ENCODE measurements around the gene AQP6. TPM values are rescaled to one million over a fixed set of nuclear protein-coding genes. Genes with fewer than 3 reads are reported as not detected.

Gene AQP6, protein sequence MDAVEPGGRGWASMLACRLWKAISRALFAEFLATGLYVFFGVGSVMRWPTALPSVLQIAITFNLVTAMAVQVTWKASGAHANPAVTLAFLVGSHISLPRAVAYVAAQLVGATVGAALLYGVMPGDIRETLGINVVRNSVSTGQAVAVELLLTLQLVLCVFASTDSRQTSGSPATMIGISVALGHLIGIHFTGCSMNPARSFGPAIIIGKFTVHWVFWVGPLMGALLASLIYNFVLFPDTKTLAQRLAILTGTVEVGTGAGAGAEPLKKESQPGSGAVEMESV
- total RNA-seq, result not detected in 2 replicates

GRCh38 chr12:49972641-49973360 is at the start of gene AQP6:
TSS of gene AQP6 (plus strand) at chr12:49972947. CDS start at chr12:49973174, 227 bp downstream.

DNA sequence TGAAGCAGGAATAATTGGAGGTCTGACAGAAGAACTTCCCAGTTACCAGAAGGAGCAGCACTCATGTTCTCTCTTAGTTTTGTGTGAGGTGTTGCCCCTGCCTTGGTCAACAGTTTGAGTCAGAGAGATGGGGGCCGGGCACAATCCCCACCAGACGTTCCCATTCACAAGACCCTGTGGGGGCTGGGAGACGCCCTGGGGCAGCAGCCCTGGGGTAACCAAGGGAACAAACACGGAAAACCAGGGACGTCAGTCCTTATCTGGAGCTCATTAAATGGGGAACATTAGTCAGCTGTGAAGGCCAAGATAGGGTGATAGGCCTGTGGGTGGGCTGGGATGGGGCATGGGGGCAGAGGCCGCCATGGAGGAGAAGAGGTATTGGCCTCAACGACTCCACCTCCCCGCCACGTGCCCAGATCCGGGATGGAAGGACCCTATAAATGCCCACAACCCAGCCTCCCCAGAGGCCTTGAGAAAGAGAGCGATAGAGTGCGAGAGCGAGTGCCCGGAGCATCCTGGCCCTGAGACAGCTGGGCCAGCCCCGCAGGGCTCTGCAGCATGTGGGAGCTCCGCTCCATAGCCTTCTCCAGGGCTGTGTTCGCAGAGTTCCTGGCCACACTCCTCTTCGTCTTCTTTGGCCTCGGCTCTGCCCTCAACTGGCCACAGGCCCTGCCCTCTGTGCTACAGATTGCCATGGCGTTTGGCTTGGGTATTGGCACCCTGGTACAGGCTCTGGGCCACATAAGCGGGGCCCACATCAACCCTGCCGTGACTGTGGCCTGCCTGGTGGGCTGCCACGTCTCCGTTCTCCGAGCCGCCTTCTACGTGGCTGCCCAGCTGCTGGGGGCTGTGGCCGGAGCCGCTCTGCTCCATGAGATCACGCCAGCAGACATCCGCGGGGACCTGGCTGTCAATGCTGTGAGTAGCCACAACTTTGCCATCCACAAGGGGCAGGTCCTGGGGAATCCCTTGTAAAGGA is 22.2 kb upstream of the AQP6 start, which contains the start of gene AQP2:
Gene AQP2, plus strand, starts transcription at position 465 of the 979 bp plus-strand sequence. Its CDS starts 94 bp downstream, at position 559.

DNA sequence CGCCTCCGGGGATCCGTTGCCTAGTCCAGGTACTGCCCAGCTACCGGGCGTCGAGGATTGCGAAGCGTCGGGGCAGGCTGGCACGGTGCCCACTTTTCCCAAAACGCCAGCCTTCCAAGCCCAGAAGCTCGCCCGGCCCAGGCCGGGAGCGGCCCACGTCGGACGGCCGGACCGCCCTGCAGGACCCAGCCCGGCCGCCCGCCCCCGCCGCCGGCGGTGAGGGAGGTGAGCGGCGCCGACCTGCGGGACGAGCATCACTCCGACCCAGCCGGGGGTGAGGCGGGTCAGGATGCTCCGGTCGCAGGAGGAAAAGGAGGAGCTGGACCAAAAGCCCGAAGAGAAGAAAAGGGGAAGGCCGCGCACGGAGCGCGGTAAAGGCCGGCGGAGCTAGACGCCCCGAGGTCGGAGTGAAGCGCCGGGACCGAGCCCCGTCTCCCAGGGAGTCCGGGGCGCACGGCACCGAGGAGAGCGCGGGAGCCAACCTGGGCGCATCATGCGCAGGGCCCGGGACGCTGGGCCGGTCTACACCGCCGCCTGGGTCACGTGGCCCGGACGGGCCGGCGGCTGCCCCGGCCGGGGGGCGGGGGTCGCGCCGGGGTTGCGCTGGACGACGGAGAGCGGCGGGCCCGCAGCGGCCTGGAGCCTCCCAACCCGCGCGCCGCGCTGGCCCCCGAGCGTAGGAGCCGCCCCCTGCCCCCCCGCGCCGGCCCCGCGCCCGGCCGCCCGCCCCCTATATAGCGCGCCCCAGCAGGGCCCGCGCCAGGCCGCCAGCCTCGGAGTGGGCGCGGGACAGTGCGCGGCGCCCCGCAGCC is 11.4 kb upstream of the AQP6 start, which contains the start of gene AQP5:
Gene AQP5, plus strand, starts transcription at position 762 of the 812 bp plus-strand sequence. CDS start 146 bp downstream, outside the sequence.

DNA sequence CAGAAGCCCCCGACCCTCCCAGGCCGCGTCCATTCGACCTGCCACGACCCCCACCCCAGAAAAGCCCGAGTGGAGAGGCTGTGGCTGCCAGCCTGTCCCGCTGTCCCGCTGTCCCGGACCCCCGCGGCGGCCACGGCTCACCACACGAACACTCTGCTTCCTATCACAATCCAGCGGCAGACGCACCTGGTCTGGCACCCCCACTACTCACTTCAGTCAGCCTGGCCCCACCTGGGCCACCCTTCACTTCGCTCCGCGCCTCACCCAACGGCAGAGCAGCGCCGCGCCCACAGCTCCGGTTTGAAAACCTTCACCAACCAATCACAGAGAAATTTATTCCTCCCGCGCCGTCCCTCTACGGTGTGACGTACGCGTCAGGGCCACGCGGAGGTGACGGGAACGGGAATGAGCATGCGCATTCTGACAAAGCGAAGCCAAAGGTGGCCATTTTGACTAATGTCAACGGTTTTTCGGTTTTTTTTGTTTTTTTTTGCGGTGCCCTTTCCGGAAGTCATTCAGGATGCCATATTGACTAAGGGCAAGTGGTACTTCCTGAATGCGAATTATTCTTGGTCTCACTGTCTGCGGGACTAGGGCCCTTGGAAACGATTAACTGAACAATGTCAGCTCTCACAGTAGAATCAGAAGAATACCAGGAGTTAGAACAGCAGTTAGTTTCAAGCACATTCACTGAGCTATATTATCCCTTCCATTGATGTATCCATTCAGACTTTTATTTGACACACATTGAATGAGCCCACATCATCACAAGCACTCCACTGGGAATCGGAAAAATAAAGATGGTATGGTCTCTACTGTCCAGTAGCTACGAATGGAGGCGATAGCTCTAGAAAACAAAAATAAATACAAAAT is 52.7 kb downstream of the AQP6 start, which contains the start of gene RACGAP1:
Gene RACGAP1, minus strand, starts transcription at position 308 of the 873 bp plus-strand sequence. CDS start 8,779 bp downstream, outside the sequence.

Other genes with a start within 250 kb of the AQP6 start
- 618 and 796 TPM in 2 replicates for gene TMBIM6, start 231.4 kb upstream of the AQP6 start, total RNA-seq
- 3.8 and 4.1 TPM in 2 replicates for gene NCKAP5L, start 144.5 kb upstream of the AQP6 start, total RNA-seq
- gene BCDIN3D, start 129.8 kb upstream of the AQP6 start, total RNA-seq, result 3.6 and 8.5 TPM in 2 replicates
- not detected in 2 replicates for gene FAIM2, start 69.0 kb upstream of the AQP6 start, total RNA-seq
- gene AQP2, start 22.2 kb upstream of the AQP6 start, total RNA-seq, result under 0.01 TPM in 1 of 2 replicates, not detected in the other
- 0.43 TPM in 1 of 2 replicates, not detected in the other for gene AQP5, start 11.1 kb upstream of the AQP6 start, total RNA-seq
- gene RACGAP1, start 52.5 kb downstream of the AQP6 start, total RNA-seq, result 16.0 and 17.4 TPM in 2 replicates
- gene ASIC1, start 84.6 kb downstream of the AQP6 start, total RNA-seq, result 1.1 and 1.4 TPM in 2 replicates
- 31.8 and 41.9 TPM in 2 replicates for gene SMARCD1, start 112.4 kb downstream of the AQP6 start, total RNA-seq
- gene GPD1, start 131.1 kb downstream of the AQP6 start, total RNA-seq, result 1.2 TPM in 1 of 2 replicates, not detected in the other
- 41.0 and 51.2 TPM in 2 replicates for gene COX14, start 139.3 kb downstream of the AQP6 start, total RNA-seq
- gene CERS5, start 194.4 kb downstream of the AQP6 start, total RNA-seq, result 17.9 and 26.7 TPM in 2 replicates